RWPE2 (cell line): Measurements from ENCODE around the gene TMPRSS11B.

ENCODE experiments used
- ATAC-seq: fragments of 200-7000 bp; cut with Tn5 transposase; 3 replicates; pipeline ENCODE4 v1.9.1; 2021; ENCODE audit warnings: low read depth
- DNase-seq: peaks from one replicate; pipeline ENCODE4 v3.0.0-alpha.2; 2020; ENCODE audit warnings: low spot score
- H3K27ac ChIP-seq: fragments of 450-650 bp; 2 replicates; pipeline ENCODE4 v1.5.1; 2017; ENCODE audit warnings: mild to moderate bottlenecking; ENCODE audit not compliant: poor library complexity, severe bottlenecking
- H3K27me3 ChIP-seq: fragments of 250-450 bp; sonication (Bioruptor Pico); 2 replicates; pipeline ENCODE4 v1.5.1; 2021; ENCODE audit warnings: mild to moderate bottlenecking, moderate library complexity; ENCODE audit not compliant: insufficient read depth, poor library complexity, severe bottlenecking
- H3K36me3 ChIP-seq: fragments of 250-450 bp; sonication (Bioruptor Pico); 2 replicates; pipeline ENCODE4 v1.5.1; 2020; ENCODE audit warnings: low read depth, mild to moderate bottlenecking, moderate library complexity
- H3K4me1 ChIP-seq: fragments of 250-450 bp; sonication (Bioruptor Pico); 2 replicates; pipeline ENCODE4 v1.5.1; 2021; ENCODE audit warnings: mild to moderate bottlenecking, moderate library complexity; ENCODE audit not compliant: insufficient read depth, poor library complexity, severe bottlenecking
- H3K4me3 ChIP-seq: fragments of 250-450 bp; sonication (Bioruptor Pico); 2 replicates; pipeline ENCODE4 v1.5.1; 2021; ENCODE audit warnings: mild to moderate bottlenecking, moderate library complexity; ENCODE audit not compliant: severe bottlenecking
- H3K9me3 ChIP-seq: fragments of 250-450 bp; sonication (Bioruptor Pico); 2 replicates; pipeline ENCODE4 v1.5.1; 2021; ENCODE audit warnings: mild to moderate bottlenecking, moderate library complexity; ENCODE audit not compliant: severe bottlenecking
- TF ChIP-seq, protein P1 (sequence below): fragments of 450-650 bp; IDR thresholded peaks from one replicate; pipeline ENCODE4 v1.5.1; 2017; ENCODE audit warnings: mild to moderate bottlenecking, moderate library complexity; ENCODE audit not compliant: poor library complexity, severe bottlenecking

TMPRSS11B gene

DNA sequence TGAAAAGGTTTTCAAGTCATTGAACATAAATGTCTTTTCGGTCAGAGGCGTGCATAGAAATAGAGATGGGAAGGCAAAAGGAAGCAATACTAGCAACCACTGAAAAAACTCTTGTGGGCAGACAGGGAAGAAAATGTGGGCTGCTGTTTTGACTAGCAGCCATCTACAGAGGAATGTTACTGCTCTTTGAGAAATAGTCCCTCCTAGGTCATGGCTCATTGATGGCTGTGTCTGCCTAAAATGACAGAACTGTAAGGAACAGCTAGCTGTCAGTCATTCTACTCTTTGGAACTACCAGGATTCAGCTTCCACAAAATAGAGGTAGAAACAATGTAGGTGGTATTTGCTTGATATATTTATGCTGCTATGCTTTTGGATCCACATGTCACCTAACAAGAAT lies 26.9 kb upstream of the TMPRSS11B start:
- TF ChIP-seq, protein P1, sequence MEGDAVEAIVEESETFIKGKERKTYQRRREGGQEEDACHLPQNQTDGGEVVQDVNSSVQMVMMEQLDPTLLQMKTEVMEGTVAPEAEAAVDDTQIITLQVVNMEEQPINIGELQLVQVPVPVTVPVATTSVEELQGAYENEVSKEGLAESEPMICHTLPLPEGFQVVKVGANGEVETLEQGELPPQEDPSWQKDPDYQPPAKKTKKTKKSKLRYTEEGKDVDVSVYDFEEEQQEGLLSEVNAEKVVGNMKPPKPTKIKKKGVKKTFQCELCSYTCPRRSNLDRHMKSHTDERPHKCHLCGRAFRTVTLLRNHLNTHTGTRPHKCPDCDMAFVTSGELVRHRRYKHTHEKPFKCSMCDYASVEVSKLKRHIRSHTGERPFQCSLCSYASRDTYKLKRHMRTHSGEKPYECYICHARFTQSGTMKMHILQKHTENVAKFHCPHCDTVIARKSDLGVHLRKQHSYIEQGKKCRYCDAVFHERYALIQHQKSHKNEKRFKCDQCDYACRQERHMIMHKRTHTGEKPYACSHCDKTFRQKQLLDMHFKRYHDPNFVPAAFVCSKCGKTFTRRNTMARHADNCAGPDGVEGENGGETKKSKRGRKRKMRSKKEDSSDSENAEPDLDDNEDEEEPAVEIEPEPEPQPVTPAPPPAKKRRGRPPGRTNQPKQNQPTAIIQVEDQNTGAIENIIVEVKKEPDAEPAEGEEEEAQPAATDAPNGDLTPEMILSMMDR: no peak
- Histone ChIP-seq H3K4me3 (no peak overlapping the region), H3K9me3 (no peaks in the 10 kb centered on the region), H3K27me3 (no peaks in the 10 kb centered on the region), H3K36me3 (no peaks in the 10 kb centered on the region), H3K27ac (peak overlapping the region; percentile 24), H3K4me1 (peaks cover 19% of the 10 kb centered on the region)
- DNase-seq (no peak), ATAC-seq (no peak)

DNA sequence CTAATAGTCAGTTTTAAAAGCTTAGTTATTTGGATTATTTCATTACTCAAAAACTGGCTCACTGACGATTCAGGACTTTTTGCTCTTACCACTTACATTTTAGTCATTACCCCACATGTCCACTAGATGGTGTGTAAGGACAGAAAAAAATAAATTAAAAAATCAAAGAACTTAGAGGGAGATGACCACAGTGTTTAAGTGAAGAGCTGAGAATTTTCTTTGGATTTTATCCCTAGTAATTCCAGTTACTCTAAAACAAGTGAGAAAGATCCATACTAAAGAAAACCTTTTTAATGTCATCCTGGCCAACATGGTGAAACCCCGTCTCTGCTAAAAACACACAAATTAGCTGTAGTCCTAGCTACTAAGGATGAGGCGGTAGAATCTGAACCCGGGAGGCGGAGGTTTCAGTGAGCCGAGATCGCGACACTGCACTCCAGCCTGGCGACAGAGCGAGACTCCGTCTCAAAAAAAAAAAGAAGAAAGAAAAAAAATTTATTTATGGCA lies 26.4 kb upstream of the TMPRSS11B start:
- H3K36me3 ChIP-seq: no peaks in the 10 kb centered on the region
- no peaks in the 10 kb centered on the region for H3K9me3 ChIP-seq
- no peaks in the 10 kb centered on the region for H3K27me3 ChIP-seq
- H3K4me1 ChIP-seq: peaks cover 21% of the 10 kb centered on the region
- TF ChIP-seq, protein P1: peak; percentile 84
- H3K4me3 ChIP-seq: no peak overlapping the region
- DNase-seq (no peak), ATAC-seq (peak; percentile 53; the same call in 2 of the 3 replicates)
- no peak overlapping the region for H3K27ac ChIP-seq

GRCh38 chr4:68267433-68267944 lies 22.0 kb upstream of the TMPRSS11B start:
- H3K36me3 ChIP-seq: no peaks in the 10 kb centered on the region
- DNase-seq (no peak), ATAC-seq (peak; percentile 25; the same call in 1 of the 3 replicates)
- no peaks in the 10 kb centered on the region for H3K9me3 ChIP-seq
- no peaks in the 10 kb centered on the region for H3K27me3 ChIP-seq
- H3K4me3 ChIP-seq: no peak overlapping the region
- H3K4me1 ChIP-seq: peaks cover 11% of the 10 kb centered on the region
- H3K27ac ChIP-seq: peak overlapping the region; percentile 46
- TF ChIP-seq, protein P1: no peak

GRCh38 chr4:68264875-68265565 lies 19.5 kb upstream of the TMPRSS11B start:
- Histone ChIP-seq H3K36me3 (no peaks in the 10 kb centered on the region), H3K27ac (no peak overlapping the region), H3K4me1 (peaks cover 11% of the 10 kb centered on the region), H3K4me3 (no peak overlapping the region), H3K27me3 (no peaks in the 10 kb centered on the region), H3K9me3 (no peaks in the 10 kb centered on the region)
- ATAC-seq: no peak
- no peak for DNase-seq
- TF ChIP-seq, protein P1: no peak

GRCh38 chr4:68259191-68259590 lies 13.7 kb upstream of the TMPRSS11B start:
- Histone ChIP-seq H3K36me3 (no peaks in the 10 kb centered on the region), H3K4me1 (no peaks in the 10 kb centered on the region), H3K27ac (no peak overlapping the region), H3K4me3 (no peak overlapping the region), H3K9me3 (no peaks in the 10 kb centered on the region), H3K27me3 (no peaks in the 10 kb centered on the region)
- TF ChIP-seq, protein P1: no peak
- DNase-seq (no peak), ATAC-seq (no peak)
